AG04450 (cell line): ENCODE results near the gene CNDP2. TPM values are rescaled to one million over a fixed set of nuclear protein-coding genes. Genes with fewer than 3 reads are reported as not detected.
"Not testable (repeated sequence)": the region's sequence is repeated elsewhere in the genome, so short reads cannot be mapped to it uniquely, and the experiment has no call there.

Experiments
- CTCF ChIA-PET: fragments of 300-600, 350-600 bp; formaldehyde crosslinking; extraction: SDS; loops from one replicate; lab custom pipeline; 2022; ENCODE audit warnings: antibody characterized with exemption, inconsistent platforms; lab: Charles Lee
- POLR2A ChIA-PET: fragments of 350-600 bp; formaldehyde crosslinking; extraction: SDS; loops from one replicate; lab custom pipeline; 2021; ENCODE audit warnings: antibody characterized with exemption, inconsistent platforms; lab: Yijun Ruan, JAX
- DNase-seq: peaks from one replicate; pipeline ENCODE4 v3.0.0-alpha.2; 2011; ENCODE audit warnings: low read depth, low spot score
- H3K27ac ChIP-seq: one replicate; pipeline ENCODE4 v1.5.1; 2012; ENCODE audit warnings: low read depth, low read length, control low read depth
- H3K27me3 ChIP-seq: one replicate; pipeline ENCODE4 v1.6.0; 2012; ENCODE audit warnings: low read length; ENCODE audit not compliant: control insufficient read depth, insufficient read depth
- H3K4me3 ChIP-seq: 2 replicates; pipeline ENCODE4 v1.5.1; 2011; ENCODE audit warnings: mild to moderate bottlenecking, low read depth, low read length, control low read depth
- H3K9me3 ChIP-seq: 2 replicates; pipeline ENCODE4 v1.5.1; 2012; ENCODE audit warnings: low read length; ENCODE audit not compliant: control insufficient read depth, insufficient read depth
- polyA plus RNA-seq: library from polyadenylated mRNA; depleted of rRNA; stranded (reverse); fragments of >200 nt; gene quantifications from 2 replicates; pipeline ENCODE4 v1.2.3, GENCODE V29; 2011
- TF ChIP-seq, protein P1 (sequence below): IDR thresholded peaks from 2 replicates; pipeline ENCODE4 v1.5.1; 2011; ENCODE audit warnings: low read depth, low read length, control low read depth, inconsistent platforms

Gene CNDP2
- polyA plus RNA-seq, 1 experiment = 74.2 TPM

DNA sequence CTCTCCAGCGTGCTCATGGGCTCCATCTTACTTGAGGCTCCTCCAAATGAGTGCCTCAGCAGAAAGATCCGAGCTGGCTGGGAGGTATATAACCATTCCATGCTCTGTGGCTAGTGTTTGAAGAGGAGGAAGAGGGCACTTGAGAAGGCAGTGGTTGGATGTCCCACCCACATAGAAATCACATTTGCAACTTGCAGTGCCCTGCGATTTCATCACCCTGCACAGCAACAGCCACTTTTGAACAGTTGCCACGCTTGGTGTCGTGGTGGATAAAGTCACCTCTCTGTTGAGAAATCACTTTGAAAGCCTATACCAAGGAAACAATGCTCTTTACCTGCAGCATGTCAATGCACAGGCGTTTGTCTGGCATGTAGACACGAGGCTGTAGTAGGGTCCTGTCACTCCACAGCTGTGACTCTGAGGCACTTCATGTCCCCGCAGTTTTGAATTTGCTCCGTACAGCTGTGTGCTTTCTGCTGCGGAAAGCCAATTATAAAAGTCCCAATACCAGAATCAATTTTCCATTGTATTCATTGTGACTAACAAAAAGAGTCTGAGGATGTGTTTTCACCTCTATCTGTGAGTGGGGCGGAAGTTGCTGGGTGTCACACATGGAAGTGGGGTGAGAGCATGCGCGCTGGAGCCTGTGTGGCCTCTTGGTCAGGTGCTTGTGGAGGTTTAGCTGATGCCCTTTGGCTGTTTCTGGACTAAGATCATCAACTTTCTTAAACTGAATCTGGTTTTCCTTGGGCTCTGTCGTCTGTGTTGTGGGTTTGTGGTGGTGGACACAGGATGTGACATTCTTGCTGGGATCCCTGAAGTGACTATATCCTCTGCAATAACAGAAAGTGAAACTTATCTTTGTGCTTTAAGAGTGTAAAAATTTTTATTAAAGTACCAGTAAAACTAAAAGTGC lies 2.8 kb downstream of the CNDP2 start:
- POLR2A ChIA-PET = no interaction called here

DNA sequence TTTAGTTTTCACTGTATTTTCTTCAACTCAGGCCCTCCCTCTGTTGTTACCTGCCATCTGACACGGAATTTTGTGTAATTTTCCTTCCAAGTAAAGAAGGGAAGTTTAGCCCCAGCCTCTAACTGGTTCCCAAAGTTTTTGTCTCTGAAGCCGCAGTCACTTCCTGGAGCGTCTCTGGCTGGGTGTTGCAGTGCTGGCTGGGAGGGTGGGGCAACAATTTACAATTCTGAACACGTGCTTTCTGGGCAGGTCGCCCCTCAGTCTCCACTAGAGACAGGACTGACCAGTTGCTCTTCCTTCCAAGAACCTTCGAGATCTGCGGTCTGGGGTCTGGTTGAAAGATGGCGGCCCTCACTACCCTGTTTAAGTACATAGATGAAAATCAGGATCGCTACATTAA lies 3.5 kb downstream of the CNDP2 start:
- no peak for DNase-seq
- ChIA-PET CTCF (no interaction called here), POLR2A (no interaction called here)
- no peak overlapping the region for H3K4me3 ChIP-seq
- TF ChIP-seq, protein P1, sequence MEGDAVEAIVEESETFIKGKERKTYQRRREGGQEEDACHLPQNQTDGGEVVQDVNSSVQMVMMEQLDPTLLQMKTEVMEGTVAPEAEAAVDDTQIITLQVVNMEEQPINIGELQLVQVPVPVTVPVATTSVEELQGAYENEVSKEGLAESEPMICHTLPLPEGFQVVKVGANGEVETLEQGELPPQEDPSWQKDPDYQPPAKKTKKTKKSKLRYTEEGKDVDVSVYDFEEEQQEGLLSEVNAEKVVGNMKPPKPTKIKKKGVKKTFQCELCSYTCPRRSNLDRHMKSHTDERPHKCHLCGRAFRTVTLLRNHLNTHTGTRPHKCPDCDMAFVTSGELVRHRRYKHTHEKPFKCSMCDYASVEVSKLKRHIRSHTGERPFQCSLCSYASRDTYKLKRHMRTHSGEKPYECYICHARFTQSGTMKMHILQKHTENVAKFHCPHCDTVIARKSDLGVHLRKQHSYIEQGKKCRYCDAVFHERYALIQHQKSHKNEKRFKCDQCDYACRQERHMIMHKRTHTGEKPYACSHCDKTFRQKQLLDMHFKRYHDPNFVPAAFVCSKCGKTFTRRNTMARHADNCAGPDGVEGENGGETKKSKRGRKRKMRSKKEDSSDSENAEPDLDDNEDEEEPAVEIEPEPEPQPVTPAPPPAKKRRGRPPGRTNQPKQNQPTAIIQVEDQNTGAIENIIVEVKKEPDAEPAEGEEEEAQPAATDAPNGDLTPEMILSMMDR = no peak
- no peak overlapping the region for H3K27ac ChIP-seq
- H3K27me3 ChIP-seq = no peaks in the 10 kb centered on the region
- H3K9me3 ChIP-seq = no peaks in the 10 kb centered on the region; the same call in 1 of the 2 replicates

More for the DNA sequence above, 2.8 kb downstream of the CNDP2 start:
- CTCF ChIA-PET = interaction anchor here (3.6 kb wide), 1 partner anchor 53 kb away, joined by 13 read pairs; no protein-coding TSS in a partner anchor
- Histone ChIP-seq H3K9me3 (no peaks in the 10 kb centered on the region; the same call in 1 of the 2 replicates), H3K4me3 (no peak overlapping the region), H3K27me3 (no peaks in the 10 kb centered on the region), H3K27ac (no peak overlapping the region)
- TF ChIP-seq, protein P1 = no peak
- no peak for DNase-seq

DNA sequence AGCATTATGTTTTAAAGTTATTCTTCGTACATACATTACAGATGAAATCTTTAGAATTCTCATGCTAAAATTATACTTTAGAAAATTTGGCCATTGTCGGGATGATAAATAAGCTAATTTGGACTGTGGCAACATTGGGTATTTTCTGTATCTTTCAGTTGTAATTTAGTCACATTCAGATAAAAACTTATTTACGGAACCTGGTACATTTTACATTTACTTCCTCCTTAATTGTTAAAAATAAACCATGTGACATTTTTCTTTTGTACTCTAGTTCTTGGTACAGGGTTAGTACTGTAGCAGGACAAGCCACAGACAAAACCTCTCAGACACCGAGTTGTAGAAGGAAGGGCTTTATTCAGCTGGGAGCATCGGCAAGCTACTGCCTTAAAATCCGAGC lies 4.2 kb downstream of the CNDP2 start:
- H3K27me3 ChIP-seq = no peaks in the 10 kb centered on the region
- POLR2A ChIA-PET = no interaction called here
- H3K27ac ChIP-seq = no peak overlapping the region
- no peak overlapping the region for H3K4me3 ChIP-seq
- H3K9me3 ChIP-seq = no peaks in the 10 kb centered on the region; the same call in 1 of the 2 replicates
- DNase-seq = no peak
- CTCF ChIA-PET = no interaction called here
- TF ChIP-seq, protein P1 = no peak

DNA sequence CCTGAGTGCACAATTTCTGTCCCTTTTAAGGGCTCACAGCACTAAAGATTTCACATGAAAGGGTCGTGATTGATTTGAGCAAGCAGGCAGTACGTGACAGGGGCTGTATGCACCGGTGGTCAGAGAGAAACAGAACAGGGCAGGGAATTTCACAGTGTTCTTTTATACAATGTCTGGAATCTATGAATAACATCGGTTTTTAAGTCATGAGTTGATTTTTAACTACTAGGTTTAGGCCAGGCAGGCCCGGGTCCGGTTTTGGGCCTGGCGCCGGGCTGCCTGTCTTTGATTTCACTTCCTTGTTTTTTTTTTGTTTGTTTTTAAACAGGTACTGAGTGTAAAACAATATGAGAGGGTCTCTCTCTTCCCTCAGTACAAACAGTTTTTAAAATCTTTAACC lies 4.6 kb downstream of the CNDP2 start:
- DNase-seq, H3K27ac ChIP-seq, POLR2A ChIA-PET, CTCF ChIA-PET, H3K4me3 ChIP-seq, H3K27me3 ChIP-seq, H3K9me3 ChIP-seq: not testable (repeated sequence)

DNA sequence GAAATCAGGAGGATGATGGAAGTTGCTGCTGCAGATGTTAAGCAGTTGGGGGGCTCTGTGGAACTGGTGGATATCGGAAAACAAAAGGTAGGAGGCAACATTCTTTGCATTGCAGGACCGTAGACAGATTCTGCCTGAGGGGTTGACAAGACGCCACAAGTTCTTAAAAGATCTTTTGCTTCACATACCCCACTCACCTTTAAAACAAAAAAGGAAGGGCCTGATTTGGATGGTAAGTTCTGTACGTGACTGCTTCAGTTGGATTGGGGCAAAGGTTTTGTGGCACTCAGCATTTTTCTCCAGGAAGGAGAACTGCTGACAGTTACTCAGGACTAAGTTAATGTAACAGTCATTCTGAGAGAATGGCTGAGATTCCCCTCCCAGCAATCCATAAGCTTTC lies 5.2 kb downstream of the CNDP2 start:
- CTCF ChIA-PET = no interaction called here
- POLR2A ChIA-PET = no interaction called here
- TF ChIP-seq, protein P1 = no peak
- H3K4me3 ChIP-seq = no peak overlapping the region
- H3K27me3 ChIP-seq = no peaks in the 10 kb centered on the region
- H3K9me3 ChIP-seq = no peaks in the 10 kb centered on the region; the same call in 1 of the 2 replicates
- no peak overlapping the region for H3K27ac ChIP-seq
- no peak for DNase-seq
